PC-9 (cell line): ENCODE results near the gene ARMC9. TPM values are rescaled to one million over a fixed set of nuclear protein-coding genes. Genes with fewer than 3 reads are reported as not detected.
A peak's percentile ranks its signal among the peaks of the same experiment; 100 is the strongest.
"Not testable (repeated sequence)": the region's sequence is repeated elsewhere in the genome, so short reads cannot be mapped to it uniquely, and the experiment has no call there.

Experiments
- BruUV-seq: library from RNA; stranded (reverse); fragments of 400-500 nt; replicated peaks from 2 replicates; lab custom pipeline; 2021; lab: Mats Ljungman, UMichigan
- CTCF ChIA-PET: fragments of 300-600 bp; sonication (Branson Sonifier 250); formaldehyde crosslinking; loops from one replicate; lab custom pipeline; 2022; ENCODE audit warnings: antibody characterized with exemption; lab: Charles Lee
- POLR2A ChIA-PET: fragments of 300-600 bp; sonication (Branson Sonifier 250); formaldehyde crosslinking; loops from one replicate; lab custom pipeline; 2022; ENCODE audit warnings: antibody characterized with exemption; ENCODE audit not compliant: unreplicated experiment; lab: Charles Lee
- DNase-seq, 2 experiments: peaks; one replicate each; pipeline versions ENCODE4 v3.0.0 to v3.0.0-alpha.2; 2015 to 2022; ENCODE audit warnings: mixed read lengths in 1 of 2
- H2AFZ ChIP-seq: fragments of 200-600 bp; sonication (generic); 2 replicates; pipeline ENCODE4 v1.8.1; 2017; ENCODE audit warnings: antibody characterized with exemption
- H3F3A ChIP-seq: fragments of 200-600 bp; sonication (generic); 2 replicates; pipeline ENCODE4 v1.8.1; 2017; ENCODE audit warnings: antibody characterized with exemption, mild to moderate bottlenecking, low read depth; ENCODE audit not compliant: insufficient read depth
- H3K27ac ChIP-seq: fragments of 200-600 bp; sonication (generic); 2 replicates; pipeline ENCODE4 v1.6.1; 2016; ENCODE audit warnings: mixed run types
- H3K27me3 ChIP-seq: fragments of 200-600 bp; sonication (generic); 2 replicates; pipeline ENCODE4 v1.6.1; 2016; ENCODE audit warnings: low read depth, mixed run types; ENCODE audit not compliant: insufficient read depth
- H3K36me3 ChIP-seq: fragments of 200-600 bp; sonication (generic); 2 replicates; pipeline ENCODE4 v1.6.1; 2016; ENCODE audit warnings: low read depth, mixed run types
- H3K4me1 ChIP-seq: fragments of 200-600 bp; sonication (generic); replicated peaks from 2 replicates; pipeline ENCODE4 v1.6.1; 2016; ENCODE audit warnings: mixed run types; ENCODE audit not compliant: insufficient read depth
- H3K4me2 ChIP-seq: fragments of 200-600 bp; sonication (generic); 2 replicates; pipeline ENCODE4 v1.6.1; 2017; ENCODE audit warnings: mixed run types
- H3K4me3 ChIP-seq: fragments of 200-600 bp; sonication (generic); 2 replicates; pipeline ENCODE4 v1.6.1; 2016; ENCODE audit warnings: mixed run types
- H3K79me2 ChIP-seq: fragments of 200-600 bp; sonication (generic); 2 replicates; pipeline ENCODE4 v1.6.1; 2017; ENCODE audit warnings: low read depth, mixed run types
- H3K9me2 ChIP-seq: fragments of 200-600 bp; sonication (generic); 2 replicates; pipeline ENCODE4 v1.8.1; 2017; ENCODE audit warnings: mild to moderate bottlenecking; ENCODE audit not compliant: insufficient read depth
- H3K9me3 ChIP-seq: fragments of 200-600 bp; sonication (generic); 2 replicates; pipeline ENCODE4 v1.8.1; 2016; ENCODE audit warnings: low read depth; ENCODE audit not compliant: insufficient read depth
- H4K20me1 ChIP-seq: fragments of 200-600 bp; sonication (generic); 2 replicates; pipeline ENCODE4 v1.8.1; 2017; ENCODE audit not compliant: insufficient read depth
- EZH2 ChIP-seq: fragments of 200-600 bp; sonication (generic); IDR thresholded peaks from 2 replicates; pipeline ENCODE4 v1.8.0; 2017; ENCODE audit warnings: antibody characterized with exemption, low read depth
- intact Hi-C: fragments of 100-400 bp; cut with micrococcal nuclease; formaldehyde crosslinking; loops from one replicate; pipeline ENCODE4 v1.10.0; 2022; ENCODE audit not compliant: unreplicated experiment
- total RNA-seq: library from RNA; stranded (reverse); gene quantifications from 2 replicates; pipeline ENCODE4 v1.2.3, GENCODE V29; 2021
- TF ChIP-seq, protein P1 (sequence below): fragments of 200-600 bp; sonication (generic); conservative IDR thresholded peaks from 2 replicates; pipeline ENCODE4 v1.6.1; 2017; ENCODE audit warnings: mixed run types, antibody characterized with exemption, mild to moderate bottlenecking, moderate library complexity

The ARMC9 gene
- total RNA-seq, 1 experiment from 2014 or later = 23.4 TPM

DNA sequence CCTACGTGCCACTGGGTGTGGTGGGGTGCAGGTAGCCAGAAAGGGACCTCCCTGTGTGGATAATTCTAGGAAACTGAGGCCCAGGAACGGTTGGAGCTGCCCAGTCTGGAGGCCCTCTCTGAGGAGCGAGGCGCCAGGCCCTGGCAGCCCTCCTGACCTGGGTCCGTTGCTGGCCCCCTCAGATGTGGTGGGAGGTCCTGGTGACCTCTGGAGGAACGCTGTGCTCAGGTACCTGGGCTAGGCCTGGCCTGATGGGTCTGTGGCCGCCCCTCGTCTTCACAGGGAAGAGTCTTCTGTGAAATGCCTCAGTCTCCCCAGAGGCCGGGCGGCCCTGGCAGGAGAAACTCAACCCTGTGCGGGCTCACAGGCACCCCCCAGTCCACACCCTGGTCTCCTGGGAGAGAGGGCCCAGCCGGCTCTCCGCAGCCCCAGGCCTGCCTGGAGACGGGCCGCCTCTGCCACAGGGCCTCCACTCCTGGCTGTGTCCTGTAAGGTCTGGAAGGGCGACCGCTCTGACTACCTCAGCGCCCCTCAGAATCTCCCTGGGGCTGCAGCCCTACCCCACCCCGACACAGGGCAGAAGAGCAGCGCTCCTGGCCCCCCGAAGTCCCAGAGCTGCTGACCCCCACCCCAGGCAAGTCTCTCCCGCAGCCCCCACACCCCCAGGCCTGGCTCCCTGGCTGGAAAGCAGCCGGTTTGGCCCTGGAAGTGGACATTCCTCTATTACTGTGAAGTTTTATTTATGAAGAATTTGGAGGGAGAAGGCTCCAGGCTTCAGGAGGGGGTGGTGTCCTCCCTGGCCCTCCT is 200.8 kb downstream of the ARMC9 start:
- POLR2A ChIA-PET = no interaction called here

DNA sequence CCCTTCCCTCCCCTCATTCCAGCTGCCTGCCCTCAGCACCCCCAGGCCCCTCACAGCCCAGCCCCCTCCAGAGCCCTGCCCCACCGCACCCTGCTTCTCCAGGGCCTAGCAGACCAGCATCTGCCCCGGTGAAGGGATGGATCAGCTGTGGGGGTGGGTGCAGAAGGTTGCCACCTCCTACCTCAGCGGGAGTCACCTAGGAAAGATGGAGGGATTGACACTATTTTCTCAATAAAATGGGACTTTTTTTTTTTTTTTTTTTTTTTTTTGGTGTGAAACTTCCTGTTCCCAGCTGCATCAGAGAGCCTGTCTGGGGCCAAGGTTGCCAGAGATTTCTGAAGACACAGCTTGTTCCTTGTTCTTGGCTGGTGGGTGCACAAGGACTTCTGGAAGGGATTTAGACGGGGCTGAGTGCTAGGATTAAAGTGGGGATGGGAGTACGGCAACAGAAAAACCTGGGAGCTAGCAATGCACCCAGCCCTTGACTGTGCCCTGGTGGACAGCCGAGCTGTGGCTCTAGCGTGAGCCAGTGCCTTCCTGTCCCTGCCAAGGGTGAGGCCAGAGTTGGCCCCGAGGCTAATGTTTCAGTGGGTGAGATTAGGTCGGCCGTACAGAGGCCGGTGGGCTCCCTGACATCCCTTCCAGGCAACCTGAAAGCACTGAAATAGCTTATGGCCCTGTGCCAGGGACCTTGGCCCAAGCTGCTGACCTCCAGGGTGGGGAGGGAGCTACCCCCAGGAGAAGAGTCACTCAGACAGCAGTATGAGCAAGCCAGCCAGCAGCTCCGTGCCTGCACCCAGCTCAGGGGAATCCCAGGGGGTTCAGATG is 201.6 kb downstream of the ARMC9 start:
- peak; percentile 68 to 70 for DNase-seq
- TF ChIP-seq, protein P1, sequence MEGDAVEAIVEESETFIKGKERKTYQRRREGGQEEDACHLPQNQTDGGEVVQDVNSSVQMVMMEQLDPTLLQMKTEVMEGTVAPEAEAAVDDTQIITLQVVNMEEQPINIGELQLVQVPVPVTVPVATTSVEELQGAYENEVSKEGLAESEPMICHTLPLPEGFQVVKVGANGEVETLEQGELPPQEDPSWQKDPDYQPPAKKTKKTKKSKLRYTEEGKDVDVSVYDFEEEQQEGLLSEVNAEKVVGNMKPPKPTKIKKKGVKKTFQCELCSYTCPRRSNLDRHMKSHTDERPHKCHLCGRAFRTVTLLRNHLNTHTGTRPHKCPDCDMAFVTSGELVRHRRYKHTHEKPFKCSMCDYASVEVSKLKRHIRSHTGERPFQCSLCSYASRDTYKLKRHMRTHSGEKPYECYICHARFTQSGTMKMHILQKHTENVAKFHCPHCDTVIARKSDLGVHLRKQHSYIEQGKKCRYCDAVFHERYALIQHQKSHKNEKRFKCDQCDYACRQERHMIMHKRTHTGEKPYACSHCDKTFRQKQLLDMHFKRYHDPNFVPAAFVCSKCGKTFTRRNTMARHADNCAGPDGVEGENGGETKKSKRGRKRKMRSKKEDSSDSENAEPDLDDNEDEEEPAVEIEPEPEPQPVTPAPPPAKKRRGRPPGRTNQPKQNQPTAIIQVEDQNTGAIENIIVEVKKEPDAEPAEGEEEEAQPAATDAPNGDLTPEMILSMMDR = peak; percentile 47; the same call in 1 of the 2 replicates
- TF ChIP-seq EZH2 = no peak
- H3K9me3 ChIP-seq = no peaks in the 10 kb centered on the region
- H3K9me2 ChIP-seq = no peaks in the 10 kb centered on the region
- H3K4me3 ChIP-seq = peak overlapping the region; percentile 13; the same call in 1 of the 2 replicates
- intact Hi-C loops = loop anchor here (1.0 to 5.0 kb wide), 2 partner anchors 53 to 103 kb away; no protein-coding TSS in a partner anchor
- H2AFZ ChIP-seq = peak overlapping the region; percentile 48
- H3K4me2 ChIP-seq = peak overlapping the region; percentile 76
- no peaks in the 10 kb centered on the region for H3K27me3 ChIP-seq
- H3K36me3 ChIP-seq = no peaks in the 10 kb centered on the region
- H3F3A ChIP-seq = peaks cover 10% of the 10 kb centered on the region
- TSS peak; percentile 11 for BruUV-seq
- H3K4me1 ChIP-seq = peaks cover 38% of the 10 kb centered on the region
- no peaks in the 10 kb centered on the region for H4K20me1 ChIP-seq
- peak overlapping the region; percentile 76 for H3K27ac ChIP-seq
- CTCF ChIA-PET = interaction anchor here (0.6 to 1.6 kb wide), 12 partner anchors 14 to 978 kb away, joined by 3 to 12 read pairs (median 4); no protein-coding TSS in a partner anchor
- POLR2A ChIA-PET = interaction anchor here (0.5 to 0.7 kb wide), 4 partner anchors 22 to 390 kb away, joined by 3 to 9 read pairs (median 4); no protein-coding TSS in a partner anchor
- H3K79me2 ChIP-seq = peaks cover 9% of the 10 kb centered on the region

More for the DNA sequence above, 200.8 kb downstream of the ARMC9 start:
- peak overlapping the region; percentile 76 for H3K27ac ChIP-seq
- H4K20me1 ChIP-seq = no peaks in the 10 kb centered on the region
- peaks cover 42% of the 10 kb centered on the region for H3K4me1 ChIP-seq
- H2AFZ ChIP-seq = no peak overlapping the region
- peaks cover 10% of the 10 kb centered on the region for H3F3A ChIP-seq
- TF ChIP-seq, protein P1 = no peak
- no peak for TF ChIP-seq EZH2
- CTCF ChIA-PET = interaction anchor here (1.1 to 1.6 kb wide), 4 partner anchors 14 to 172 kb away, joined by 3 to 12 read pairs (median 5); no protein-coding TSS in a partner anchor
- H3K4me3 ChIP-seq = no peak overlapping the region
- no peak for DNase-seq
- H3K9me2 ChIP-seq = no peaks in the 10 kb centered on the region
- H3K9me3 ChIP-seq = no peaks in the 10 kb centered on the region
- no TSS peak for BruUV-seq
- no peaks in the 10 kb centered on the region for H3K27me3 ChIP-seq
- no peaks in the 10 kb centered on the region for H3K36me3 ChIP-seq
- peaks cover 9% of the 10 kb centered on the region for H3K79me2 ChIP-seq
- H3K4me2 ChIP-seq = peak overlapping the region; percentile 76
- intact Hi-C loops = loop anchor here (5.0 kb wide), 1 partner anchor 52 kb away; no protein-coding TSS in a partner anchor

DNA sequence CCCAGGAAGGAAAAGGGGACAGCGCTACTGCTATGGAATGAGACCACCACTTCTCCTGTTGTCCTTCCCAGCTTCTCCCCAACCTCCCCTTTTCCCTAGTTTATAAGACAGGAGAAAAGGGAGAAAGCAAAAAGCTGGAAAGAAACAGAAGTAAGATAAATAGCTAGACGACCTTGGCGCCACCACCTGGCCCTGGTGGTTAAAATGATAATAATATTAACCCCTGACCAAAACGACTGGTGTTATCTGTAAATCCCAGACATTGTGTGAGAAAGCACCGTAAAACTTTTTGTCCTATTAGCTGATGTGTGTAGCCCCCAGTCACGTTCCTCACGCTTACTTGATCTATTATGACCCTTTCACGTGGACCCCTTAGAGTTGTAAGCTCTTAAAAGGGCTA is 202.2 kb downstream of the ARMC9 start:
- peak overlapping the region; percentile 76 for H3K4me2 ChIP-seq
- H3K79me2 ChIP-seq, H3K9me2 ChIP-seq, DNase-seq, H3K9me3 ChIP-seq, H3K27me3 ChIP-seq, H4K20me1 ChIP-seq, H3K36me3 ChIP-seq, BruUV-seq: not testable (repeated sequence)
- CTCF ChIA-PET = interaction anchor here (0.6 to 1.6 kb wide), 12 partner anchors 13 to 977 kb away, joined by 3 to 12 read pairs (median 4); no protein-coding TSS in a partner anchor
- H3F3A ChIP-seq = peaks cover 10% of the 10 kb centered on the region
- H3K27ac ChIP-seq = peak overlapping the region; percentile 76
- TF ChIP-seq, protein P1 = peak; percentile 40; the same call in 1 of the 2 replicates
- POLR2A ChIA-PET = interaction anchor here (0.6 to 0.7 kb wide), 3 partner anchors 22 to 389 kb away, joined by 3 to 9 read pairs (median 4); no protein-coding TSS in a partner anchor
- peaks cover 40% of the 10 kb centered on the region for H3K4me1 ChIP-seq
- peak overlapping the region; percentile 48 for H2AFZ ChIP-seq
- intact Hi-C loops = loop anchor here (1.0 kb wide), 1 partner anchor 103 kb away; no protein-coding TSS in a partner anchor
- H3K4me3 ChIP-seq = peak overlapping the region; percentile 13; the same call in 1 of the 2 replicates

DNA sequence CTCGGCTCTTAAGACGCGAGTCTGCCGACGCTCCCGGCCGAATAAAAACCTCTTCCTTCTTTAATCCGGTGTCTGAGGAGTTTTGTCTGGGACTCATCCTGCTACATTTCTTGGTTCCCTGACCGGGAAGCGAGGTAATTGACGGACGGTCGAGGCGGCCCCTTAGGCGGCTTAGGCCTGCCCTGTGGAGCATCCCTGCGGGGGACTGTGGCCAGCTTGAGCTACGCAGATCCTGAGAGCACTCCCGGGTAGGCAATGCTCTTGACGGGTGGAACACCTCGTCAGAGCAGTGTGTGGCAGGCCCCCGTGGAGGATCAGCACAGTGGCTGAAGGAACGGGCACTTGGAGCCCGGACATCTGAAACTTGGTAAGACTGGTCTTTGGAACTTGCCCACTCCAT is 202.7 kb downstream of the ARMC9 start:
- CTCF ChIA-PET = interaction anchor here (0.8 to 1.6 kb wide), 3 partner anchors 29 to 104 kb away, joined by 3 to 6 read pairs (median 6); no protein-coding TSS in a partner anchor
- H3K27me3 ChIP-seq, H3K27ac ChIP-seq, H3K4me3 ChIP-seq, H3K9me3 ChIP-seq, DNase-seq, H3K36me3 ChIP-seq, H3K9me2 ChIP-seq, H2AFZ ChIP-seq, POLR2A ChIA-PET, intact Hi-C loops, H4K20me1 ChIP-seq, H3K79me2 ChIP-seq, BruUV-seq: not testable (repeated sequence)
- Histone ChIP-seq H3K4me2 (peak overlapping the region; percentile 76; the same call in 1 of the 2 replicates), H3K4me1 (peaks cover 43% of the 10 kb centered on the region), H3F3A (peaks cover 10% of the 10 kb centered on the region)
